ENCODE results near the gene TM4SF4. TPM values are rescaled to one million over a fixed set of nuclear protein-coding genes. Genes with fewer than 3 reads are reported as not detected.

Gene TM4SF4
- total and polyA plus RNA-seq, 5 donors from 2014 or later: not detected

DNA sequence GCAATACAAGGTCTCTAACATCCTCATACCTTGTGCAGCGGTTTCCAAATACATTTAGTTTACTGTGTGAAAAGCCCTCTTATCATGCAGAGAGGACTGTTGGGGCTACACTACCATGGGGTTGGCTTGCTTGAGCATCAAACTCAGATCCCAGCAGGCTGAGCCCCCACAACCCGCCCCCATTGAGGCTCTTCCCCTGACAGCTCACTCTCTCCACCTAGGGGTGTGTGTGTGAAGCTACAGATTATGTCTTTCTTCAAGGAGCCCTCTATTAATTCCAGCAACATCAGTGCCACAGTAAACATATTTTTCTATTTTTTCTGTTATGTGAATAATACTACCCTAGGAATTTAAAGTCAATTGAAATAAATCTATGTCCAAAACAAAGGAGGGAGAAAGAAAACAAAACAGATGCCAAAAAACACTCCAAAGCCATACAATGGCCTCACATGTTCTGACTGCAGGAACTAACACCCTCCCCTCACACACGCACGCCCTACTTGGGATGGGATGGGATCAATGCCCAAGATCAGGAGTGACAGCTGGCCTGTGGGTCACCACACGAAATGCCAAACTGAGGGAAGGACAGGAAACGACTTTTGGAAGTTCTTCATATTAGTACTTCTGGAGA is 14.7 kb downstream of the TM4SF4 start:
- no peaks in the 10 kb centered on the region for H3K36me3 Mint-ChIP-seq
- no peak overlapping the region for H3K4me3 Mint-ChIP-seq
- ATAC-seq (ENCODE audit: low read depth in 2 of 2): no peak
- no peaks in the 10 kb centered on the region for H3K4me1 ChIP-seq (ENCODE audit: control insufficient read depth, insufficient read depth, low read length, poor library complexity, severe bottlenecking)
- peaks cover 9% of the 10 kb centered on the region for H3K27me3 Mint-ChIP-seq
- no peaks in the 10 kb centered on the region for H3K4me1 Mint-ChIP-seq
- no peak overlapping the region for H3K4me3 ChIP-seq (ENCODE audit: low read depth, low read length)
- no peak for DNase-seq
- peaks cover 0 to 3% (median 0%) of the 10 kb centered on the region in 7 donors for H3K9me3 Mint-ChIP-seq
- H3K36me3 ChIP-seq (ENCODE audit: control insufficient read depth, insufficient read depth, low read length): no peaks in the 10 kb centered on the region
- no peak overlapping the region for H3K27ac ChIP-seq (ENCODE audit: insufficient read depth, low read length, poor library complexity, severe bottlenecking)
- no peaks in the 10 kb centered on the region for H3K9me3 ChIP-seq (ENCODE audit: control insufficient read depth in 2 of 2, low read length in 2 of 2)
- H3K27ac Mint-ChIP-seq: no peak overlapping the region
- H3K27me3 ChIP-seq (ENCODE audit: control insufficient read depth, insufficient read depth, low read length): peaks cover 2% of the 10 kb centered on the region

DNA sequence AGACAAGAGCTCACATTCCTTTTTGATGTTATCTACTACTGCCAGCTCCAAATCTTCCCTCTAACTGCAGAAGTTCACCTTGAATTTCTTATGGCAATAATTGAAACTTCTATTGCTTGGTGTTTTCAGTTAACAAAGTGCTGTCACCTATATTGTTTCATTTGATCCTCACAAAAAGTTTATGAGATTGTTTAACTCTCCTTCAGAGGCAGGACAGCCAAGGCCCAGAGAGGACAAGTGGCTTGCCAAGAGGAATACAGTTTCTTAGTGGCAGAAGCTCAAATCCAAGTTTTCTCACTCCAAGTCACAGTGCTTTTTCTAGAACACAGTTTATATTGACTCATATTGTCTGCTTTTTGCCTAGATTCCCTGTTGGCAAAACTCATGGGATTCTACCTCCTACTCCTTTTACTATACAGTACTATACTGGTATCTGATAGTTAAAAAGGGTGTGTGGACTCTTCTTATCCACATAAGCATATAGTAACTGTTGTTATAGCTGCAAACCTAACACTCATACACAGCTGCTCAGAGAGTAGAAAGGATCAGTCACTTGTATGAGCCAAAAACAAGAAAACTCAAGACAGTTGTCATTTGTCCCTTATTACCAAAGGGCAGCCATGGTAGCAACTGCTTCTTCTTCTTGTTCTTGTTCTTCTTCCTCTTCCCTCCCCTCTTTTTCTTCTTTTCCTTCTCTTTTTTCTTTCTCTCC is 15.9 kb downstream of the TM4SF4 start:
- H3K9me3 ChIP-seq (ENCODE audit: control insufficient read depth in 2 of 2, low read length in 2 of 2): no peaks in the 10 kb centered on the region
- H3K4me1 ChIP-seq (ENCODE audit: control insufficient read depth, insufficient read depth, low read length, poor library complexity, severe bottlenecking): no peaks in the 10 kb centered on the region
- peaks cover 9% of the 10 kb centered on the region for H3K27me3 Mint-ChIP-seq
- peaks cover 0 to 3% (median 0%) of the 10 kb centered on the region in 7 donors for H3K9me3 Mint-ChIP-seq
- no peak overlapping the region for H3K27ac Mint-ChIP-seq
- no peaks in the 10 kb centered on the region for H3K36me3 Mint-ChIP-seq
- no peak for DNase-seq
- no peak overlapping the region for H3K4me3 Mint-ChIP-seq
- no peak overlapping the region for H3K27ac ChIP-seq (ENCODE audit: insufficient read depth, low read length, poor library complexity, severe bottlenecking)
- H3K4me3 ChIP-seq (ENCODE audit: low read depth, low read length): no peak overlapping the region
- peaks cover 2% of the 10 kb centered on the region for H3K27me3 ChIP-seq (ENCODE audit: control insufficient read depth, insufficient read depth, low read length)
- no peaks in the 10 kb centered on the region for H3K4me1 Mint-ChIP-seq
- ATAC-seq (ENCODE audit: low read depth in 2 of 2): no peak
- no peaks in the 10 kb centered on the region for H3K36me3 ChIP-seq (ENCODE audit: control insufficient read depth, insufficient read depth, low read length)

DNA sequence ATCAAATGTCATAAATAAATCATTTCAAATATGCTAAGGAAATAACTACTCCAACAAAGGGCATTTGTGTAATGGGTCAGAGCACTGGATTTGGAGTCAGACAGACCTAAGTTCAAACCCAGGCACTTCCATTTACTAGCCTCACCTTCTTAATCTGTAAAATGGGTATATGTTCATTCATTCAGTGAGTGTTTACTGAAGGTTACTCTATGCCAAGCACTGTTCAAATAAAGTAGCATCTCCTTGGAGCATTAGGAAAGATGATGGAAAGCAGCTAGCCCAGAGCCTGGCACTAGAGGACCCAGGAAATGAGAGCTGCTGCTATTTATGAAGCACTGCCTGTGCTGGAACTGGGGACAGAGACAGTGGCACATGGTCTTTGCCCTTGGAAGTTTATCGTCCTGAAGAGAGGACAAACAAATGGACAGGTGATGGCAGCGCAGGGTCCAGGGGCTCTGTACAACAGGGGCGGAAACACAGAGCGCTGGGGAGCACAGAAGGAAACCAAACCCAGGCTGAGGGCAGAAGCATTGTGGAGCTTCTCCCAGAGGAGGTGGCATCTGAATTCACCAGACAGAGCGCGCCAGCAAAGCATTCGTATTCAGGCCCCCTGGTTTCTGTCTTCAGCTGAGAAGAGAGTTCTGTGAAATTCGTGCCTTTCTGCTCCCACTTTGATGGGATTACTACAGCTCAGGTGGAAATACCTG is 19.0 kb downstream of the TM4SF4 start:
- Histone ChIP-seq H3K4me1 (ENCODE audit: control insufficient read depth, insufficient read depth, low read length, poor library complexity, severe bottlenecking) (no peaks in the 10 kb centered on the region), H3K4me3 (ENCODE audit: low read depth, low read length) (no peak overlapping the region), H3K27ac (ENCODE audit: insufficient read depth, low read length, poor library complexity, severe bottlenecking) (no peak overlapping the region), H3K9me3 (ENCODE audit: control insufficient read depth in 2 of 2, low read length in 2 of 2) (no peaks in the 10 kb centered on the region), H3K27me3 (ENCODE audit: control insufficient read depth, insufficient read depth, low read length) (peaks cover 2% of the 10 kb centered on the region), H3K36me3 (ENCODE audit: control insufficient read depth, insufficient read depth, low read length) (no peaks in the 10 kb centered on the region)
- no peak overlapping the region for H3K4me3 Mint-ChIP-seq
- ATAC-seq (ENCODE audit: low read depth in 2 of 2) (no peak), DNase-seq (no peak)
- H3K4me1 Mint-ChIP-seq: no peaks in the 10 kb centered on the region
- H3K27ac Mint-ChIP-seq: no peak overlapping the region
- H3K9me3 Mint-ChIP-seq: peaks cover 0 to 3% (median 0%) of the 10 kb centered on the region in 7 donors
- no peaks in the 10 kb centered on the region for H3K36me3 Mint-ChIP-seq
- H3K27me3 Mint-ChIP-seq: peaks cover 13% of the 10 kb centered on the region

DNA sequence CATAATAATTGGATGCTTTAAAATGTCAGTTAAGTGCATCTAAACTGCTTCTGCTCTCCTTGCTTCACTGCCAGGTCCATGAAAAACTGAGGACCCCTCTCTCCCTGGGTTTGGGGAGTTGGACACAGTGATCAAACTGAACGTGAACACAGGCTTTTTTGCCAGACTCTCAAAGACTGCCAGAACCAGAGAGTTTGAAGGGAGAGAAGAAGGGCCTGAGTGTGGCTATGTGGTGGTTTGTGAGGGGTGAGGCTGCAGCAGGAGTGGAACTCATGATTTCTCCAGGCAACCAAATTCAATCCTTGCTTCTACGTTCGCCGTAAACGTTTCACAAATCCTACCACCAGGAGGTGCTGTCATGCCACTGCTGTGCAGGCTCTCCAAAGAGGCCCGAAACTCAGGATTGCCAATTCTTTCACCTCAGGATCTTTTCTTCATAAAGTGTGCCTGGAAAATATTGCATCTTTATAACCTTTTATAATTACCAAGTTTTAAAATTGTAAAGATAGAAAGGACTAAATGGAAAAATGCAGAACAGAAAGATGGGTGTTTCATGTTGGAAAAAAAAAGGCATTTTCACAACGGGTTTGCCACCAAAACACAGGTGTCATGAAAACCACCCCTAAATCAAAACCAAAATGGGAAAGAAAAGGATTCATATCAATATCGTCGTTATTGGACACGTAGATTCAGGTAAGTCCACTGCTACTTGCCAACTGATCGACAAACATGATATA is 19.7 kb downstream of the TM4SF4 start:
- peak in 2 of 3 donors; percentile 2 to 31 for DNase-seq
- no peaks in the 10 kb centered on the region for H3K4me1 ChIP-seq (ENCODE audit: control insufficient read depth, insufficient read depth, low read length, poor library complexity, severe bottlenecking)
- Mint-ChIP-seq H3K9me3 (peaks cover 0 to 3% (median 0%) of the 10 kb centered on the region in 7 donors), H3K4me1 (no peaks in the 10 kb centered on the region), H3K36me3 (no peaks in the 10 kb centered on the region), H3K27ac (no peak overlapping the region), H3K4me3 (no peak overlapping the region), H3K27me3 (peaks cover 13% of the 10 kb centered on the region)
- H3K27me3 ChIP-seq (ENCODE audit: control insufficient read depth, insufficient read depth, low read length): peaks cover 2% of the 10 kb centered on the region
- no peaks in the 10 kb centered on the region for H3K36me3 ChIP-seq (ENCODE audit: control insufficient read depth, insufficient read depth, low read length)
- H3K27ac ChIP-seq (ENCODE audit: insufficient read depth, low read length, poor library complexity, severe bottlenecking): no peak overlapping the region
- no peak for ATAC-seq (ENCODE audit: low read depth in 2 of 2)
- no peaks in the 10 kb centered on the region for H3K9me3 ChIP-seq (ENCODE audit: control insufficient read depth in 2 of 2, low read length in 2 of 2)
- no peak overlapping the region for H3K4me3 ChIP-seq (ENCODE audit: low read depth, low read length)

DNA sequence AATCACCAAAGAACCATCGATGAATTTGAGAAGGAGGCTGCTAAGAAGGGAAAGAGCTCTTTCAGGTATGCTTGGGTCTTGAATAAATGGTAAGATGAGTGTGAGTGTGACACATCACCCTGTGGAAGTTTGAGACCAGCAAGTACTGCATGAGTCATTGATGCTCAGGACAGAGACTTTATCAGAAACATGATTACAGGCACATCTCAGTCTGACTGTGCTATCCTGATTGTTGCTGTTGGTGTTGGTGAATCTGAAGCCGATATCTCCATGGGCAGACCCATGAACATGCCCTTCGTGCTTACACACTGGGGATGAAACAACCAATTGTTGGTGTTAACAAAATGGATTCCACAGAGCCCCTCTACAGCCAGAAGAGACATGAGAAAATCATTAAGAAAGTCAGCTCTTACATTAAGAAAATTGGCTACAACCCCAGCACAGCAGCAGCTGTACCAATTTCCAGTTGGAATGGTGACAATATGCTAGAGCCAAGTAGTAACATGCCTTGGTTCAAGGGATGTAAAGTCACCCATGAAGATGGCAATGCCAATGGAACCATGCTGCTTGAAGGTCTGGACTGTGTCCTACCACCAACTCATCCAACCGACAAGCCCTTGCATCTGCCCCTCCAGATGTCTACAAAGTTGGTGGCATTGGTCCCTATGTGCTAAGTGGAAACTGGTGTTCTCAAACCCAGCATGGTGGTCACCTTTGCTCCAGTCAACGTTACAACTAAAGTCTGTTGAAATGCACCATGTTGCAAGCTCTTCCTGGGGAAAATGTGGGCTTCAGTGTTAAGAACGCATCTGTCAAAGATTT is 20.5 kb downstream of the TM4SF4 start:
- DNase-seq: no peak
- H3K27me3 Mint-ChIP-seq: peaks cover 13% of the 10 kb centered on the region

DNA sequence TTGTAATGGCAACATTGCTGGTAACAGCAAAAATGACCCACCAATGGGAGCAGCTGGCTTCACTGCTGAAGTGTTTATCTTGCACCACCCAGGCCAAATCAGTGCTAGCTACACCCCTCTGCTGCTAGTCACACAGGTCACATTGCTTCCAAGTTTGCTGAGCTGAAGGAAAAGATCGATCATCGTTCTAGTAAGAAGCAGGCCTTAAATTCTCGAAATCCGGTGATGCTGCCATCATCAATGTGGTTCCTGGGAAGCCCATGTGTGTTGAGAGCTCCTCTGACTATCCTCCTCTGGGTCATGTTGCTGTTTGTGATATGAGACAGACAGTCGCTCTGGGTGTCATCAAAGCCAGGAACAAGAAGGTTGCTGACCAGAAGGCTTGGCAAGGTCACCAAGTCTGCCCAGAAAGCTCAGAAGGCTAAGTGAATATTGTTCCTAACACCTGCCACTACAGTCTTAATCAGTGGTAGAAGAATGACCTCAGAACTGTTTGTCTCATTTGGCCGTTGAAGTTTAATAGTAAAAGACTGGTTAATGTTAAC is 21.2 kb downstream of the TM4SF4 start:
- H3K27ac ChIP-seq (ENCODE audit: insufficient read depth, low read length, poor library complexity, severe bottlenecking): no peak overlapping the region
- no peaks in the 10 kb centered on the region for H3K4me1 Mint-ChIP-seq
- no peak for DNase-seq
- H3K4me3 Mint-ChIP-seq: no peak overlapping the region
- H3K9me3 Mint-ChIP-seq: no peaks in the 10 kb centered on the region
- H3K4me1 ChIP-seq (ENCODE audit: control insufficient read depth, insufficient read depth, low read length, poor library complexity, severe bottlenecking): no peaks in the 10 kb centered on the region
- H3K4me3 ChIP-seq (ENCODE audit: low read depth, low read length): no peak overlapping the region
- H3K9me3 ChIP-seq (ENCODE audit: control insufficient read depth in 2 of 2, low read length in 2 of 2): no peaks in the 10 kb centered on the region
- H3K27me3 ChIP-seq (ENCODE audit: control insufficient read depth, insufficient read depth, low read length): no peaks in the 10 kb centered on the region
- no peaks in the 10 kb centered on the region for H3K36me3 Mint-ChIP-seq
- no peak overlapping the region for H3K27ac Mint-ChIP-seq
- H3K36me3 ChIP-seq (ENCODE audit: control insufficient read depth, insufficient read depth, low read length): no peaks in the 10 kb centered on the region
- no peak for ATAC-seq (ENCODE audit: low read depth in 2 of 2)
- peaks cover 13% of the 10 kb centered on the region for H3K27me3 Mint-ChIP-seq

More for the DNA sequence above, 20.5 kb downstream of the TM4SF4 start:
- H3K4me3 Mint-ChIP-seq: no peak overlapping the region
- no peak for ATAC-seq (ENCODE audit: low read depth in 2 of 2)
- Histone ChIP-seq H3K36me3 (ENCODE audit: control insufficient read depth, insufficient read depth, low read length) (no peaks in the 10 kb centered on the region), H3K9me3 (ENCODE audit: control insufficient read depth in 2 of 2, low read length in 2 of 2) (no peaks in the 10 kb centered on the region), H3K27ac (ENCODE audit: insufficient read depth, low read length, poor library complexity, severe bottlenecking) (no peak overlapping the region), H3K4me1 (ENCODE audit: control insufficient read depth, insufficient read depth, low read length, poor library complexity, severe bottlenecking) (no peaks in the 10 kb centered on the region), H3K27me3 (ENCODE audit: control insufficient read depth, insufficient read depth, low read length) (peaks cover 2% of the 10 kb centered on the region), H3K4me3 (ENCODE audit: low read depth, low read length) (no peak overlapping the region)
- no peaks in the 10 kb centered on the region for H3K4me1 Mint-ChIP-seq
- no peaks in the 10 kb centered on the region for H3K36me3 Mint-ChIP-seq
- H3K9me3 Mint-ChIP-seq: peaks cover 0 to 3% (median 0%) of the 10 kb centered on the region in 7 donors
- no peak overlapping the region for H3K27ac Mint-ChIP-seq

DNA sequence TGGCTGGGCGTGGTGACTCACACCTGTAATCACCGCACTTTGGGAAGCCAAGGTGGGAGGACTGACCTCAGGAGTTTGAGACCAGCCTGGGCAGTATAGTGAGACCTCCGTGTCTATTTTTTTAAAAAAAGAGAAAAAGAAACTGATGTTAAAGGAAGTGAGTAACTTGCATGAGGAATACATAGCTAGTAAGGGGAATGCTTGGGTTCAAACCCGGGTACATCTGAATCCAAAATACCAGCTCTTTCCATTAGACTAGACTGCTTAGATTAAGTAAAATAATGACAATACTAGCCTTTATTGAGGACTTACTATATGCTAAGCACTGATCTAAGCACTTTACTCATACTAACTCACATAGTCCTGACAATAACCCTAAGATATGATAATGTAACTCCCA is 22.4 kb downstream of the TM4SF4 start:
- Histone ChIP-seq H3K36me3 (ENCODE audit: control insufficient read depth, insufficient read depth, low read length) (no peaks in the 10 kb centered on the region), H3K27me3 (ENCODE audit: control insufficient read depth, insufficient read depth, low read length) (peaks cover 2% of the 10 kb centered on the region), H3K9me3 (ENCODE audit: control insufficient read depth in 2 of 2, low read length in 2 of 2) (no peaks in the 10 kb centered on the region), H3K4me1 (ENCODE audit: control insufficient read depth, insufficient read depth, low read length, poor library complexity, severe bottlenecking) (no peaks in the 10 kb centered on the region), H3K4me3 (ENCODE audit: low read depth, low read length) (no peak overlapping the region), H3K27ac (ENCODE audit: insufficient read depth, low read length, poor library complexity, severe bottlenecking) (no peak overlapping the region)
- Mint-ChIP-seq H3K27ac (no peak overlapping the region), H3K27me3 (peaks cover 13% of the 10 kb centered on the region), H3K4me1 (no peaks in the 10 kb centered on the region), H3K36me3 (no peaks in the 10 kb centered on the region), H3K9me3 (no peaks in the 10 kb centered on the region), H3K4me3 (no peak overlapping the region)
- no peak for ATAC-seq (ENCODE audit: low read depth in 2 of 2)
- no peak for DNase-seq
